ENCODE results near the gene CACNA1H. TPM values are rescaled to one million over a fixed set of nuclear protein-coding genes. Genes with fewer than 3 reads are reported as not detected.

CACNA1H gene
- total and polyA plus RNA-seq, 9 of the 15 experiments (the other 6 are each of a cell fraction or from before 2014, with no cell fraction given): 0.10 to 0.18 TPM; not detected in 7

DNA sequence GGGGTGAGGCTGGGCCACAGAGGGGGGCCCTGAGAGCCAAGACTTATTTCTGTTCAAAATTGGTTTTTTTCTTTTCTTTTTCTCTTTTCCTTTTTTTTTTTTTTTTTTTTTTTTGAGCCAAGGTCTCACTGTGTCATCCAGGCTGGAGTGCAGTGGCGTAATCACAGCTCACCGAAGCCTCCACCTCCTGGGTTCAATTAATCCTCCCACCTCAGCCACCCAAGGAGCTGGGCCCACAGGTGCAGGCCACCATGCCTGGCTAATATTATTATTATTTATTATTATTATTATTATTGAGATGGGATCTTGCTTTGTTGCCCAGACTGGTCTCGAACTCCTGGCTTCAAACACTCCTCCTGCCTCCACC, 17.5 kb upstream of the CACNA1H start:
- CTCF ChIA-PET (ENCODE audit: low intra/inter-chr PET ratio): no interaction called here
- Histone ChIP-seq H3K79me2 (ENCODE audit: control insufficient read depth, insufficient read depth, low read length) (no peaks in the 10 kb centered on the region), H3K9me1 (ENCODE audit: control insufficient read depth, insufficient read depth, low read length) (no peaks in the 10 kb centered on the region), H3K27ac (ENCODE audit: extremely low read depth, low read depth, low read length) (no peak overlapping the region), H2AFZ (ENCODE audit: low read depth, low read length) (no peak overlapping the region), H3K27me3 (ENCODE audit: control insufficient read depth in 2 of 2, insufficient read depth in 2 of 2, low read length in 2 of 2) (peaks cover 11 to 54% of the 10 kb centered on the region in 2 experiments; a peak in 4 of 5 replicates), H3K4me2 (ENCODE audit: insufficient read depth, low read length) (no peak overlapping the region), H3K9ac (ENCODE audit: insufficient read depth in 1 of 2, low read depth in 2 of 2, low read length in 2 of 2) (no peak overlapping the region), H3K4me3 (no peak overlapping the region), H3K36me3 (ENCODE audit: control insufficient read depth, insufficient read depth, low read length) (no peaks in the 10 kb centered on the region), H4K20me1 (replicated peaks; ENCODE audit: control insufficient read depth, insufficient read depth, low read length) (peaks cover 8% of the 10 kb centered on the region), H3K9me3 (replicated peaks; ENCODE audit: control insufficient read depth, insufficient read depth, low read depth, low read length) (no peaks in the 10 kb centered on the region), H3K4me1 (replicated peaks in 1 of 2; ENCODE audit: control insufficient read depth in 2 of 2, insufficient read depth in 2 of 2, low read length in 2 of 2) (peaks cover 0 to 20% of the 10 kb centered on the region in 2 experiments; a peak in 2 of 5 replicates)
- no peak for DNase-seq (ENCODE audit: extremely low read depth in 1 of 4, low spot score in 3 of 4)
- FAIRE-seq: no peak
- intact Hi-C loops (cut with micrococcal nuclease) (no loop called here), in situ Hi-C loops (cut with MboI) (no loop called here)
- BruUV-seq (replicated peaks): no TSS peak
- 21% methylated on average over 3 of the region's 3 CpGs for WGBS (ENCODE audit: insufficient coverage, low coverage, missing lambda C conversion rate)
- ATAC-seq: no peak
- POLR2A ChIA-PET: interaction anchor here (0.6 to 1.6 kb wide), 2 partner anchors 10 to 199 kb away, joined by 4 read pairs; no protein-coding TSS in a partner anchor
- TF ChIP-seq SREBF2 (CRISPR knock-in tag; IDR thresholded peaks at IDR 0.05) (no peak), BMI1 (IDR thresholded peaks at IDR 0.05; ENCODE audit: low read length) (no peak), ETV1 (tag; conservative IDR thresholded peaks at IDR 0.05; ENCODE audit: low read depth) (no peak), ZNF140 (CRISPR knock-in tag; IDR thresholded peaks at IDR 0.05) (no peak), KHSRP (IDR thresholded peaks at IDR 0.05) (no peak), ZNF766 (CRISPR knock-in tag; conservative IDR thresholded peaks at IDR 0.05) (no peak), ZNF23 (CRISPR knock-in tag; IDR thresholded peaks at IDR 0.05) (no peak), ETS2 (tag; IDR thresholded peaks at IDR 0.05; ENCODE audit: borderline replicate concordance, poor library complexity, severe bottlenecking) (no peak), MEIS2 (IDR thresholded peaks at IDR 0.05; ENCODE audit: partially characterized antibody) (no peak), ZNF408 (CRISPR knock-in tag; IDR thresholded peaks at IDR 0.05; ENCODE audit: low read depth) (no peak)
- TF ChIP-seq, protein P1, sequence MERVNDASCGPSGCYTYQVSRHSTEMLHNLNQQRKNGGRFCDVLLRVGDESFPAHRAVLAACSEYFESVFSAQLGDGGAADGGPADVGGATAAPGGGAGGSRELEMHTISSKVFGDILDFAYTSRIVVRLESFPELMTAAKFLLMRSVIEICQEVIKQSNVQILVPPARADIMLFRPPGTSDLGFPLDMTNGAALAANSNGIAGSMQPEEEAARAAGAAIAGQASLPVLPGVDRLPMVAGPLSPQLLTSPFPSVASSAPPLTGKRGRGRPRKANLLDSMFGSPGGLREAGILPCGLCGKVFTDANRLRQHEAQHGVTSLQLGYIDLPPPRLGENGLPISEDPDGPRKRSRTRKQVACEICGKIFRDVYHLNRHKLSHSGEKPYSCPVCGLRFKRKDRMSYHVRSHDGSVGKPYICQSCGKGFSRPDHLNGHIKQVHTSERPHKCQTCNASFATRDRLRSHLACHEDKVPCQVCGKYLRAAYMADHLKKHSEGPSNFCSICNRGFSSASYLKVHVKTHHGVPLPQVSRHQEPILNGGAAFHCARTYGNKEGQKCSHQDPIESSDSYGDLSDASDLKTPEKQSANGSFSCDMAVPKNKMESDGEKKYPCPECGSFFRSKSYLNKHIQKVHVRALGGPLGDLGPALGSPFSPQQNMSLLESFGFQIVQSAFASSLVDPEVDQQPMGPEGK (CRISPR knock-in tag; IDR thresholded peaks at IDR 0.05; ENCODE audit: borderline replicate concordance): no peak

All from K562 (cell line).